Activated naive CD4-positive, alpha-beta T cell treated with anti-CD3 and anti-CD28 coated beads, Interleukin-2, amount 50 U/mL, for 16 hours (primary cell): ENCODE data around the gene LRRK2.
"Not testable (repeated sequence)": the region's sequence is repeated elsewhere in the genome, so short reads cannot be mapped to it uniquely, and the experiment has no call there.

Experiments
- DNase-seq: peaks from one replicate; pipeline ENCODE4 v3.0.0-alpha.2; 2020

The LRRK2 gene

DNA sequence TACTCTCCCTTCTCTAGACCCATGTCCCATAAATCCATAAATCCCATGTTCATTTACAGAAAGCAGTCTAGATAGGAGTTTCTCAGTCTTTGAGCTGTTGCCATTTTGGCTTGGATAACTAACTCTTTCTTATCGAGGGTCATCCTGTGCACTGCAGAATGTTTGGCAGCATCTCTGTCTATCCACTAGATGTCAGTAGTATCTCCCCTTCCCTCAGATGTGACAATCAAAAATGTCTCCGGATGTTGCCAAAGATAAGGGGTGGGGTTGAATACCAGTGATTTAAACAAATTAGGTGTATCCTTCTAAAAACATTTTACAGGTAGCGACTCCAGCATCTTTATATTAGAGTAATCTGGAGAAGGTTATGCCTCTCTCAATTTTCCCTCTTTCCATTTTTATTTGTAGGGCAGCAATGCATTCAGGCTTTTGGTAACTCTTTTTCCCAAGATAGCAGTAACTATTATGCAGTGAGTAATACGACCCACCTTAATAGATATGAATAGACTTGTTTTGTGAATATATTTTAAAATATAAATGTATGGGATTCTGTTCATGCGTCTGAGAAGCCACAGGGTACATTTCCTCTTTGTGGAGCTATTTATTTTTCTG is 100.7 kb downstream of the LRRK2 start:
- DNase-seq, result no peak

DNA sequence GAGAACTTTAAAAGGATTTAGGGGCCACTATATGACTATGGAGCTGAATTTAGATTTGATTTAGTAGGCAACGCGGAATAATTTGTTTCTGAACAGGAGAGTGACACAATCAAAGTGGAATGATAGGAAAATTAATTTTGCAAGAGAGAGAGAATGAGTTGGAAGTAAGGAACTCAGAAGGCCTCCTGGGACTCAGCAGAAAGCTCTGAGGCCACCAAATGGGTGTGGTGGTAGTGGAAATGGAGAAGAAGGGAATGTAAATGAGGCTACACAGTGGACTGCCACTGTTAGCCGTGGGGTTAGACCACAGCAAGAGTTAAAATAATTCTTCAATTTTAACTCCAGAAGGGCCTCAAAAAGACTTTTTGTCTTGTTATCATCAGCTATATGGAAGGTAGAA is 102.7 kb downstream of the LRRK2 start:
- DNase-seq, result no peak

DNA sequence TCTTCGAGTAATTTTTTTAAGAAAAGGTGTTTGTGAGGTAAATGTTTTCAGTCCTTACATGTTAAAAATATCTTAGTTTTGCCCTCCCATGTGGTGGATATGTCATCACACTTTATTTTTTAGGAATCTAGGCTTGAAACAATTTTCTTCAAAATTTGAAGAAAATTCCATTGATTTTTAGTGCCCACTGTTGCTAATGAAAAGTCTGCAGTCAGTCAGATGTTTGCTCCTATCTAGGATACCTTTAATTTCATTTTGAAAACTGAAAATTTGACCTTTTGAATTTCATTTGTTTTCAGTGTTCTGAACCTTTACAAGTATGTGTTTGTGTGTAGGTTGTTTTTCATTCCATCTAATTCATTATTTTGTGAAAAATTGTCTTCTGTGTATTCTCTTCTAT is 105.4 kb downstream of the LRRK2 start:
- DNase-seq, result no peak

DNA sequence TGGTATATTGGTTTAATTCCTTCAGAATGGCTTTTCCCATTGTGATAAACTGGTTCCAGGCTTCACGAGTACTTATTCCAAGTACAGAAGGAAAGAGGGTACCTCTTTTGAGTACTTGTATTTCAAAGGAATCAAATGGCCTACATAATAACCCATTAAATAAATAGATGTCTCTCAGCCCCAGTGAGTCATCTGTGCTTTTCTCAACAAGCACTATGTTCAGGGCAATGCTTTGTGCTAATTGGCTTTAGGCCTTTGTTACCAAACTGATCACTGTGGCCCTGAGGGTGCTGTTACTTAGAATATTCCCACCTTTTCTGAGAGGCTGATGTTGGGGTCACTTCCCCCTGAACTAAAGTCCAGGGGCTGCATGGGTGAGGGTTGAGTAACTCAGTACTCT is 107.1 kb downstream of the LRRK2 start:
- DNase-seq, result no peak

GRCh38 chr12:40335991-40336390 is 111.2 kb downstream of the LRRK2 start:
- DNase-seq, result no peak

DNA sequence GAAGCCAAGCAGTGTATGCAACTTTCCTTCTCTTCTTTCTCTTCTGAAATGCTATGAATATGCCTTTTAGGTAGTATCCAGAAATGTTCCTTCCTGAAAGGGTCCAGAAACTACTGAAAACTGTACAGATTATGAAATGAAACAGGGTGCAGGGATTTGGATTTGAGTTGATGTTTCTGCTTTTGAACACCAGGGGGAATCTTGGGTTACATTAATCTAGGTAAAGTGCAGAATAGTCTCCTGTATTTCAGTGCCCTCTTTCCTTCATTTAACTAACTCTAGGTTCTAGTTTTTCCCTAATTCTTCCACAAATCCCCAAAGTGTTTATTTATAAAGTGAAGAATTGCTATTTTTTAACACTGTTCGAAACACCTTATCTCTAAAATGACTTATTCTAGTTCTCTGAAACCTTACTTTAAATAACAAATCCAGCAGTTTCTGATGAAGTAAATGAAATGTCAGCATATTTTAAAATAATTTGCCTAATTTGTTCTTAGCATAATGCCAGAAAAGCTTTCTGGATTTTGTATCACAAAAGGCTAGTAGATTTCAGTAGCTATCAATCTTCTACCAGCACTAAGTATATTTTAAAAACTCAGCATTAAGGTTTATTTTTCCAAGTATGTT is 111.9 kb downstream of the LRRK2 start:
- DNase-seq, result no peak

DNA sequence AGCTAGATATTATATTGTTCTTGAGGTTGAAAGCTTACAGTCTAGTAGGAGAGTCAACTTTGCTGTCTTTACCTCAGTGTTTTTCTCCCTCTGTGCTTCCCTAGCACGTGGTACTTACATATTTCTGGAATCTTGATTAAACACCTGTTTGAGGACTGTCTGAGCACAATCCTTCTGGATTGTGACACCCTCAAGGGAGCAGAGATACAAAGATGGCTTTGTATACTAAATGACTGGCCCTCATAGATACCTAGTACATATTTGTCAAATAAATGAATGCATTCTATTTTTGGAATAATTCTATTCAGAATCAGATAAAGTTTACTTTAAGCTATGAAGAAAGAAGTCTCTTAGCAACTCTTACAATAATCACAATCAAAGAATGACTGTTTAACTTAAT is 113.3 kb downstream of the LRRK2 start:
- DNase-seq, result no peak

DNA sequence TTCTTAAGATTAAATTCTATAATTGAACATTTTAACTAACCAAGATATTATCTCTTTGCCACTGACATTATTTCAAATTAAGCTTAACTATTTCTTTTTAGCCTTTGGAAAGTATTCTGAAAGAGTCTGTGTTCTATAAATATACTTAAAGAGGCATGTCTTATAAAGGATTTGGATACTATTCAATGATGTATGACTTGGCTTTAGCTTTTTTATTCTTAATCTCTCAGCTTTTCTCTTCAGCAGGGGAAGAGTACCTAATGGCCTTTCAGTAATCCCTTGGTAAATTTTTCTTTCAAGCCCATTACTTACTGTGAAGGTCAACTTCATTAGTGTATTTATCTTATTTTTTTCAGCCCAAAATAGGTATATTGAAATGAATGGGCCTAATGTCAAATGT is 113.8 kb downstream of the LRRK2 start:
- DNase-seq, result no peak

GRCh38 chr12:40342010-40342409 is 117.2 kb downstream of the LRRK2 start:
- DNase-seq, result no peak

DNA sequence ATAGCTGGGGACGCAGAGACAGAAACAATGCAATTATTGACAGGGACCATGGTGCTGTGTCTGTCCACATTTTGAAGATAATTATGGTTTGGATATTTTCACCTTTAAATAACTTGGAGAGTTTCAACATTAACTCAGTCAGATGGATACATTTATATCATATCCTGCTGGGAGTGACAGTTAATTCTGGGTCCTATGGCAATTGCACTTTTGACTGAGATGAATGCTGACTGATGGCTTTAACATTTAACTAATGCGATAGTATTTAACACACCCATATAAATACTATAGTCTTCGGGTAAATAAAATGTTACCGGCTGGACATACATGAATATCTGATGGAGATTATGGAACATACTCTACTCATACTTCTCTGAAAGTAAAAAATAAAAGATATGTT is 118.3 kb downstream of the LRRK2 start:
- DNase-seq, result no peak

- DNase-seq, result no peak
Measured at GRCh38 chr12:40344312-40344711, 119.5 kb downstream of the LRRK2 start.

DNA sequence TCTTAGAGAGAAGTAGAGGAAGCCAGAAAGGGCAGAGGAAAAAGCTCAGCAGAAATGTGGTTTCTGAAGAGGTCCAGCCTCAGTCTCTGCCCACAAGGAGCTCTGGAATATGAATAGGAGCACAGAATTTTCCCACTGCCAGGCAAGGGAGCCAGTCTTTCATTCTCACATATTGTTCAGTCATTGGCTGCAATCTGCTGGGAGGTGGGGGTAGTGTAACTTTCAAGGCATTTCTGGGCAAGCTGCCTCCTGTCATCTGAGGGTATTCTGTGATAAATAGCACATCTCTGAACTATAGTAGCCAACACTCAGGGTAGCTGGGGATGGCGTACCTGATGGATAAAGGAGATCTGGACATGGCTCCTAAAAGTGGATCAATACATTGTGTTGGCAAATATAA is 127.2 kb downstream of the LRRK2 start:
- DNase-seq, result no peak

DNA sequence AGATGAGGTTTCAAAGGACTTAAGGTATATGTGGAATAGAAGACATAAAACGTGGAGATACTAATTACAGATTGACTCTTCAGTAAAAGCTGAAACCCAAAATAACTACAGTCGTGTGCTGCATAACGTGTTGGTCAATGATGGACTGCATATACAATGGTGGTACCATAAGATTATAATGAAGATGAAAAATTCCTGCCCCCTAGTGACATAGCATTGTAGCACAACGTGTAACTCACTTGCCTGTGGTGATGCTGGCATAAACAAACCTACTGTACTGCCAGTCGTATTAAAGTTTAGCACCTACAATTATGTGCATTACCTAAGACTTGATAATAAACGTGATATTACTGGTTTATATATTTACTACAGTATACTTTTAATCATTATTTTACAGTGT is 150.3 kb downstream of the LRRK2 start:
- no peak for DNase-seq

DNA sequence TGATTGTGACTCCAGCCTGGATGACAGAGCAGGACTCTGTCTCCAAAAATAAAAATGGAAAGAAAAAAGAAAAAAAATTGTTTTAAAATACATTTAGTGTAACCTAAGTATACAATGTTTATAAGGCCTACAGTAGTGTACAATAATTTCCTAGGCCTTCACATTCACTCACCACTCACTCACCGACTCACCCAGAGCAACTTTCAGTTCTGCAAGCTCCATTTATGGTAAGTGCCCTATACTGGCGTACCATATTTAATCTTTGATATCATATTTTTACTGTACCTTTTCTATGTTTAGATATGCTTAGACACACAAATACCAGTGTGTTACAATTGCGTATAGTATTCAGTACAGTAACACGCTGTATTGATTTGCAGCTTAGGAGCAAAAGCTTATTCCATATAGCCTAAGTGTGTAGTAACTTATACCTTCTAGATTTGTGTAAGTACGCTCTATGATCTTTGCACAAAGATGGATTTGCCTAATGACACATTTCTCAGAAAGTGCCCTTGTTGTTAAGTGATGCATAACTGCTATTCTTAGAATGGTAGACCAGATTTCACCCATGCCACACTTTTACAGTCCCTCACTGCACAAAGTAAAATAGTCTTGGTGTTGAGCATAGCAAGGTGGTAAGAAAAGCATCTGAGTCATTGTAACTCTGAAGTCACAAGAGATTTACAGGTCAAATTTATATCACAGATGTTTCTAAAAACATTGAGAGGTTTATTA is 151.9 kb downstream of the LRRK2 start:
- DNase-seq, result no peak

DNA sequence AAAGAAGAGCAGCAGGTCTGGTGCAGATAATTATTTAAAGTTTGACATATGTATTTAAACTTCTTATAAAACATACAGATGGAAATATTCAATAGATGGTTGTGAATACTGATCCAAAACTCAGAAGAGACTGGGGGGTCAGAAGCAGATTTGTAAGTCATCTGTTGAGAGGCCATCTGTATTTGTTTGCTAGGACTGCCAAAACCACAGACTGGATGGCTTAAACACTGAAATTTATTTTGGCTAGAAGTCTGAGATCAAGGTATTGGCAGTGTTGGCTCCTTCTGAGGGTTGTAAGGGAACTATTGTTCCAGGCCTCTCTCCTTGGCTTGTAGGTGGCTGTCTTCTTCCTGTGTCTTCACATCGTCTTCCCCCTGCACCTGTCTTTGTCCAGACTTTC is 153.9 kb downstream of the LRRK2 start:
- no peak for DNase-seq

DNA sequence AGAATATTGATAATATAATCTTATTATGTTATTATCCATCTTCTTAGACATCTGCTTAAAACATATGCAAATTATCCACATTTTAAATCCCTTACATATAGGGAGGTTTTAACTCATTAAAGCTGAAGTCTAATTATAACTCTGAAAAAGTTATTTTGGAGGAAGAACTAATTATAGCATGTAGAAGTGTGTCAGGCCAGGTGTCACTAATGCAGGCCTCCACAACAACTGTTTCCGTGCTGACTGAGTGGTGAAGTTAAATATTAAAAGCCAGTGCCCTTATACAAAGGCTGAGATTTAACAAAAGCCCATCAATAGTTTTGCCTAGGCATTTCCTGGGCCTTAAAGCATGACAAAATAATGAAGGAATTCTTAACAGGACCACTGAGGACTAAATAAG is 157.4 kb downstream of the LRRK2 start:
- no peak for DNase-seq

GRCh38 chr12:40387279-40387678 is 162.5 kb downstream of the LRRK2 start:
- not testable (repeated sequence) for DNase-seq

DNA sequence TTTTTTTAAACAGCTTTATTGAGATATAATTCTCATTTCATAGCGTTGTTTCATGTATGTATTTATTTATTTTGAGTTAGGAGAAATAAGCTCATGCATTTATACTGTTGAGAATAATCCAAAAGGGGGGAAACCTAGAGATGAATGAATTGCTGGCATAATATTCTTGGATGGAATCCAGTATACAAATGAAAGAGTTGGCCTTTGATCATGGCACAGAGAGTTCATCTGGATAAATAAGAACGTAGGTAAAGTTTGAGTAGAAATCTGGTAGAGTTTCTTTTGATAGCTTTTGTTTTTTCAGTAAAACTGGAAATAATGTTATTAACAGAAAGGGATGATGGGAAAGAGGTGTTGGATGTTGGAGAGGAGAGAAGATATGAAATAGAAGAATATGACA is 166.2 kb downstream of the LRRK2 start:
- no peak for DNase-seq

GRCh38 chr12:40393026-40393425 is 168.2 kb downstream of the LRRK2 start:
- DNase-seq, result no peak

DNA sequence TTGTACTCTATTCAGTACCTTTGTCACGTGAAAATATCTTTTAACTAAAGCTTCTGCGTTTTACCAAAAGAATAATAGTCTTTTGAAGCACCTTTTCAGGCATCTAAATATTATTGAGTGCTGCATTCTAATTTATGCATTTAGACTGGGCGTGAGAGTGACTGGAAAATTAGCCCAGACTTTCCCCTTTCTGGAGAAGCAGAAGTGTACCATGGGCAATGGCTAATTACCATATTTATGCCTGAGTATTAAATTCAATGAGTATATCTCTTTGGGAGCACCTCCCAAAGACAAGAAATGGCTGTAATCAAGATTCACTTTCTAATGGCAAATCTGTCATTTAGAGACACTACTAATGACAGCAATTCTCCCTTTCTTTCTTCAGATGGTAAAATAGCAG is 174.9 kb downstream of the LRRK2 start:
- no peak for DNase-seq

DNA sequence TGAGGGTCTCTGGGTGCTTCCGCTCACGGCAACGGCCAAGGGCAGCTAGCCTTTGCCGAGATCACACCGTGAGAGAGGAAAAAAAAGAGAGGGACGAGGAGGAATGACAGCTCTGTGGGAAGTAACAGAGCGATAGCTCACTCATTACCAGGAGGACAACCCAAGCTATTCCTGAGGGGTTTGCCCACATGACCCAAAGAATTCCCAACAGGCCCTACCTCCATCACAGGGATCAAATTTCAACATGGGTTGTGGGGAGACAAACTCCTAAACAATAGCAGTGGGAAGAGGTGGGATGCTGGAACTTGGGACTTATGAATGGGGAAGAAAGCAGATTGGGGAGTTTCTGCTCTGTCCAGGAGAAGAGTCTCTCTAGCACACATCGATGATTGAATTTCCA is 180.6 kb downstream of the LRRK2 start:
- DNase-seq, result no peak
